Panc1 (cell line): ENCODE results near the gene OMD.

Experiments
- CTCF ChIP-seq: fragments of 450-650 bp; IDR thresholded peaks from 2 replicates; pipeline ENCODE4 v1.5.1; 2017; ENCODE audit warnings: mild to moderate bottlenecking
- POLR2AphosphoS5 ChIP-seq: IDR thresholded peaks from 2 replicates; pipeline ENCODE4 v1.6.1; 2012; ENCODE audit warnings: mild to moderate bottlenecking, low read depth, low read length, moderate library complexity
- REST ChIP-seq, 2 experiments: IDR thresholded peaks; 2 replicates each; pipeline ENCODE4 v1.6.1; 2011 to 2012; ENCODE audit warnings: low read depth in 2 of 2, control low read depth in 1 of 2, low read length in 1 of 2, mild to moderate bottlenecking in 1 of 2, moderate library complexity in 1 of 2; ENCODE audit not compliant: insufficient read depth in 1 of 2
- SIN3A ChIP-seq: IDR thresholded peaks from 2 replicates; pipeline ENCODE4 v1.6.1; 2012; ENCODE audit warnings: low read depth, mild to moderate bottlenecking, low read length, moderate library complexity, borderline replicate concordance; ENCODE audit not compliant: insufficient read depth

- no peak for TF ChIP-seq CTCF
- no peak for TF ChIP-seq POLR2AphosphoS5
- no peak for TF ChIP-seq REST (IDR thresholded peaks at IDR 0.05; ENCODE audit: insufficient read depth in 1 of 2, low read depth in 2 of 2, low read length in 1 of 2)
- TF ChIP-seq SIN3A: no peak
Observed at GRCh38 chr9:92395617-92396016, 28.7 kb downstream of the OMD start.
